ENCODE data around the gene CXCR1. TPM values are rescaled to one million over a fixed set of nuclear protein-coding genes. Genes with fewer than 3 reads are reported as not detected.

The CXCR1 gene
- polyA plus RNA-seq, 1 donor (not counting 4 experiments of a cell fraction or from before 2014, with no cell fraction given), result 14.5 TPM

DNA sequence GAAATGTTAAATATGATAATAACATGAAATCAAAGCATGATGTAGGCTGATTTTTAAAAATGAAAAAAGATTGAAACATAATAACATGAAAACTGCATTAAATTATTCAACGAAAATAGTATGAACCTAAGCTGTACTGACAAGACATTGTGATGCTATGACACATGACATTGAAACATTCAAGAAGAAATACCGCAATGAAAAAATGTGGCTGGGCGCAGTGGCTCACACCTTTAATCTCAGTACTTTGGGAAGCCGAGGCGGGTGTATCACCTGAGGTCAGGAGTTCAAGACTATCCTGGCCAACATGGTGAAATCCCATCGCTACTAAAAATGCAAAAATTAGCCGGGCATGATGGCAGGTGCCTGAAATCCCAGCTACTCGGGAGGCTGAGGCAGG is 14.6 kb downstream of the CXCR1 start:
- Histone ChIP-seq H3K4me2 (ENCODE audit: control insufficient read depth, extremely low read depth, insufficient read depth, low read depth, low read length) (peak overlapping the region; percentile 7), H3K9ac (ENCODE audit: control insufficient read depth, extremely low read depth, insufficient read depth, low read length) (no peak overlapping the region), H3K4me1 (ENCODE audit: control insufficient read depth, extremely low read depth, insufficient read depth, low read length) (peaks cover 25% of the 10 kb centered on the region), H3K27me3 (ENCODE audit: control insufficient read depth, extremely low read depth, insufficient read depth, low read length) (no peaks in the 10 kb centered on the region), H3K79me2 (ENCODE audit: control insufficient read depth, insufficient read depth, low read length) (no peaks in the 10 kb centered on the region), H2AFZ (ENCODE audit: control insufficient read depth, low read length) (no peak overlapping the region), H3K9me3 (ENCODE audit: control insufficient read depth, low read depth, low read length) (no peaks in the 10 kb centered on the region), H3K4me3 (ENCODE audit: control insufficient read depth in 2 of 3, extremely low read depth in 1 of 3, insufficient read depth in 2 of 3, low read depth in 1 of 3, low read length in 3 of 3) (no peak overlapping the region), H4K20me1 (ENCODE audit: control insufficient read depth, extremely low read depth, insufficient read depth, low read length) (no peaks in the 10 kb centered on the region), H3K36me3 (ENCODE audit: control insufficient read depth in 2 of 2, extremely low read depth in 1 of 2, insufficient read depth in 2 of 2, low read length in 2 of 2) (no peaks in the 10 kb centered on the region), H3K9me1 (ENCODE audit: control insufficient read depth, extremely low read depth, insufficient read depth, low read length) (peaks cover 2% of the 10 kb centered on the region), H3K27ac (ENCODE audit: control insufficient read depth, insufficient read depth, low read length) (peak overlapping the region; percentile 8)
- dilution Hi-C loops (cut with MboI; ENCODE audit: extremely low pct_ligation_motif_present, low sequenced_read_pairs), result no loop called here
- no peak for TF ChIP-seq EZH2 (IDR thresholded peaks at IDR 0.05; ENCODE audit: low read length)
- TF ChIP-seq, protein P1, sequence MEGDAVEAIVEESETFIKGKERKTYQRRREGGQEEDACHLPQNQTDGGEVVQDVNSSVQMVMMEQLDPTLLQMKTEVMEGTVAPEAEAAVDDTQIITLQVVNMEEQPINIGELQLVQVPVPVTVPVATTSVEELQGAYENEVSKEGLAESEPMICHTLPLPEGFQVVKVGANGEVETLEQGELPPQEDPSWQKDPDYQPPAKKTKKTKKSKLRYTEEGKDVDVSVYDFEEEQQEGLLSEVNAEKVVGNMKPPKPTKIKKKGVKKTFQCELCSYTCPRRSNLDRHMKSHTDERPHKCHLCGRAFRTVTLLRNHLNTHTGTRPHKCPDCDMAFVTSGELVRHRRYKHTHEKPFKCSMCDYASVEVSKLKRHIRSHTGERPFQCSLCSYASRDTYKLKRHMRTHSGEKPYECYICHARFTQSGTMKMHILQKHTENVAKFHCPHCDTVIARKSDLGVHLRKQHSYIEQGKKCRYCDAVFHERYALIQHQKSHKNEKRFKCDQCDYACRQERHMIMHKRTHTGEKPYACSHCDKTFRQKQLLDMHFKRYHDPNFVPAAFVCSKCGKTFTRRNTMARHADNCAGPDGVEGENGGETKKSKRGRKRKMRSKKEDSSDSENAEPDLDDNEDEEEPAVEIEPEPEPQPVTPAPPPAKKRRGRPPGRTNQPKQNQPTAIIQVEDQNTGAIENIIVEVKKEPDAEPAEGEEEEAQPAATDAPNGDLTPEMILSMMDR (optimal IDR thresholded peaks at IDR 0.05 in 1 of 3, IDR thresholded peaks at IDR 0.05 in 1 of 3, conservative IDR thresholded peaks at IDR 0.05 in 1 of 3; ENCODE audit: extremely low read depth in 1 of 3, insufficient read depth in 2 of 3, low read length in 3 of 3), result no peak
- DNase-seq (ENCODE audit: low read depth, low spot score) (no peak), FAIRE-seq (peak; percentile 43)

DNA sequence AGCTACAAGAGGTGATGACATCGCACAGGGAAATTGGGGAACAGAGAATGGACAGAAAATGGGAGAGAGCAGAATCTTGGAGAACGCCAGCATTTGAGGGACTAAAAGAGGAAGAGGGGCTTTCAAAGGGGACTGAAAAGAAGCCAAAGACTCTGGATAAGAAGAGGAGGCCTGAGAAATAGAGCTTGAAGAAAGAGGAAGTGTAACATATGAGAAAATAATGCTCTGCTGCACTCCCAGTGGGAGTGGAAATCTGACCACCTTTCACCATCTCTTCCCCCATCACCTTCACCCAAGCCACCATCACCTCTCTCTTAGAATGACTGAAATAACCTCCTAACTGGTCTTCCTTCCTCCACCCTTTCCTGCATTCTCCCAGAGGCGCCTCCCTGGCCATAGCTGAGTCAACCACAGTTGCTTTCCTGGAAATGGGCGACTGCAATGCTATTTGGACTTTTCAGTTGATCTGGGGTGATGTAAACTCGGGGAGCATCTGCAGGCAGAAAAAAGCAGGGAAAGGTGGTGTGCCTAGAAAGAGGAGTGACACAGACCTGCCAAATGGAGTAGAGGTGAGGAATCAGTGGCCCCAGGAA is 16.8 kb downstream of the CXCR1 start:
- Histone ChIP-seq H3K27ac (ENCODE audit: control insufficient read depth, insufficient read depth, low read length) (no peak overlapping the region), H3K79me2 (ENCODE audit: control insufficient read depth, insufficient read depth, low read length) (no peaks in the 10 kb centered on the region), H3K9me3 (ENCODE audit: control insufficient read depth, low read depth, low read length) (no peaks in the 10 kb centered on the region), H3K9ac (ENCODE audit: control insufficient read depth, extremely low read depth, insufficient read depth, low read length) (no peak overlapping the region), H3K4me2 (ENCODE audit: control insufficient read depth, extremely low read depth, insufficient read depth, low read depth, low read length) (no peak overlapping the region), H2AFZ (ENCODE audit: control insufficient read depth, low read length) (no peak overlapping the region), H3K4me3 (ENCODE audit: control insufficient read depth in 2 of 3, extremely low read depth in 1 of 3, insufficient read depth in 2 of 3, low read depth in 1 of 3, low read length in 3 of 3) (no peak overlapping the region), H3K4me1 (ENCODE audit: control insufficient read depth, extremely low read depth, insufficient read depth, low read length) (peaks cover 20% of the 10 kb centered on the region), H3K36me3 (ENCODE audit: control insufficient read depth in 2 of 2, extremely low read depth in 1 of 2, insufficient read depth in 2 of 2, low read length in 2 of 2) (no peaks in the 10 kb centered on the region), H4K20me1 (ENCODE audit: control insufficient read depth, extremely low read depth, insufficient read depth, low read length) (no peaks in the 10 kb centered on the region), H3K27me3 (ENCODE audit: control insufficient read depth, extremely low read depth, insufficient read depth, low read length) (no peaks in the 10 kb centered on the region), H3K9me1 (ENCODE audit: control insufficient read depth, extremely low read depth, insufficient read depth, low read length) (peaks cover 2% of the 10 kb centered on the region)
- FAIRE-seq (peak; percentile 5), DNase-seq (ENCODE audit: low read depth, low spot score) (no peak)
- TF ChIP-seq, protein P1 (optimal IDR thresholded peaks at IDR 0.05 in 1 of 3, IDR thresholded peaks at IDR 0.05 in 1 of 3, conservative IDR thresholded peaks at IDR 0.05 in 1 of 3; ENCODE audit: extremely low read depth in 1 of 3, insufficient read depth in 2 of 3, low read length in 3 of 3), result no peak
- TF ChIP-seq EZH2 (IDR thresholded peaks at IDR 0.05; ENCODE audit: low read length), result no peak
- dilution Hi-C loops (cut with MboI; ENCODE audit: extremely low pct_ligation_motif_present, low sequenced_read_pairs), result no loop called here

All from keratinocyte (primary cell).